GM21390 (cell line): ENCODE measurements around the gene TRIM47.
"Not testable (repeated sequence)": the region's sequence is repeated elsewhere in the genome, so short reads cannot be mapped to it uniquely, and the experiment has no call there.

Experiments used
- ATAC-seq: cut with Tn5 transposase; IDR thresholded peaks from one replicate; pipeline ENCODE4 v1.9.1; 2021; ENCODE audit not compliant: unreplicated experiment

Gene TRIM47

GRCh38 chr17:75892556-75893224, 14.3 kb upstream of the TRIM47 start:
- ATAC-seq = no peak

- no peak for ATAC-seq
Measured at GRCh38 chr17:75891605-75892555, 13.5 kb upstream of the TRIM47 start.

- no peak for ATAC-seq
Measured at GRCh38 chr17:75891022-75891604, 12.7 kb upstream of the TRIM47 start.

GRCh38 chr17:75889454-75889853, 11.1 kb upstream of the TRIM47 start:
- ATAC-seq = no peak

- ATAC-seq = no peak
Measured at GRCh38 chr17:75888484-75888883, 10.1 kb upstream of the TRIM47 start.

GRCh38 chr17:75885860-75886259, 7.5 kb upstream of the TRIM47 start:
- ATAC-seq = not testable (repeated sequence)

- ATAC-seq = no peak
Measured at GRCh38 chr17:75885431-75885830, 7.0 kb upstream of the TRIM47 start.

- no peak for ATAC-seq
Measured at GRCh38 chr17:75881678-75882454, 3.5 kb upstream of the TRIM47 start.

GRCh38 chr17:75880266-75880665, 1.9 kb upstream of the TRIM47 start:
- ATAC-seq = no peak

- no peak for ATAC-seq
Measured at GRCh38 chr17:75877752-75878173, 618 bp downstream of the TRIM47 start.

GRCh38 chr17:75876938-75877751, 1.2 kb downstream of the TRIM47 start:
- no peak for ATAC-seq

GRCh38 chr17:75876190-75876937, 2.0 kb downstream of the TRIM47 start:
- no peak for ATAC-seq

- no peak for ATAC-seq
Measured at GRCh38 chr17:75875940-75876189, 2.5 kb downstream of the TRIM47 start.

- no peak for ATAC-seq
Measured at GRCh38 chr17:75875182-75875939, 3.0 kb downstream of the TRIM47 start.

- no peak for ATAC-seq
Measured at GRCh38 chr17:75874323-75875181, 3.8 kb downstream of the TRIM47 start.

- ATAC-seq = no peak
Measured at GRCh38 chr17:75873587-75874322, 4.6 kb downstream of the TRIM47 start.
